A673 (cell line): ENCODE results near the gene ABCD1.

Experiments
- EZH2 ChIP-seq: fragments of 200-600 bp; sonication (generic); IDR thresholded peaks from 2 replicates; pipeline ENCODE4 v1.6.1; 2017; ENCODE audit warnings: borderline replicate concordance, low read depth, mild to moderate bottlenecking, mixed read lengths, antibody characterized with exemption, low read length; ENCODE audit not compliant: poor library complexity, severe bottlenecking
- TF ChIP-seq, protein P1 (sequence below): fragments of 300-800, 200-600 bp; sonication (generic); conservative IDR thresholded peaks from 2 replicates; pipeline ENCODE4 v1.5.1; 2017; ENCODE audit warnings: low read depth, mild to moderate bottlenecking, antibody characterized with exemption, low read length, moderate library complexity, mixed read lengths

DNA sequence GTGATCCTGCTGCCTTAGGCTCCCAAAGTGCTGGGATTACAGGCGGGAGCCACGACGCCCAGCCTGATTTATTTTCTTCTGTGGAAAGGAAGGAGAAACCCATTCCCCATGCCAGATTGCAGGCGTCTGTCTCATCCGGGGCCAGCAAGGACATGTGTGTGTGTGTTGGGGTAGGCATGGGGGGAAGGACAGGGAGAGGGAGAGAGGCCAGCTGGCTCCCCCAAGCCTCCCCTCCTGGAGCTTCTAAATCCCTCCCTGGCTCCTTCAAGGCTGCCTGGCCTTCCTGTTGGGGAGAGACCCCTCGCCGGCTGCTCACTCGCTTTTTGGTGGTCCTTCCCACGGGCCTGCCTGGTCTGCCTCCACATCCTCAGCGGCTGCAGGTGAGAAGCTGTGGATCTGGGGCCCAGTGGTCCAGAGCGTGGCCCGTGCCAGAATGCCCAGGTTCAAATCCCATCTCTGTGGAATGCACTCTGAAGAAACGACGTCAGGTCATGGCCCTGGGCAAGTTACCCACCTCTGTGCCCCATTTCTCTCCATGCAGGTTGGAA lies 38.0 kb downstream of the ABCD1 start:
- TF ChIP-seq, protein P1, sequence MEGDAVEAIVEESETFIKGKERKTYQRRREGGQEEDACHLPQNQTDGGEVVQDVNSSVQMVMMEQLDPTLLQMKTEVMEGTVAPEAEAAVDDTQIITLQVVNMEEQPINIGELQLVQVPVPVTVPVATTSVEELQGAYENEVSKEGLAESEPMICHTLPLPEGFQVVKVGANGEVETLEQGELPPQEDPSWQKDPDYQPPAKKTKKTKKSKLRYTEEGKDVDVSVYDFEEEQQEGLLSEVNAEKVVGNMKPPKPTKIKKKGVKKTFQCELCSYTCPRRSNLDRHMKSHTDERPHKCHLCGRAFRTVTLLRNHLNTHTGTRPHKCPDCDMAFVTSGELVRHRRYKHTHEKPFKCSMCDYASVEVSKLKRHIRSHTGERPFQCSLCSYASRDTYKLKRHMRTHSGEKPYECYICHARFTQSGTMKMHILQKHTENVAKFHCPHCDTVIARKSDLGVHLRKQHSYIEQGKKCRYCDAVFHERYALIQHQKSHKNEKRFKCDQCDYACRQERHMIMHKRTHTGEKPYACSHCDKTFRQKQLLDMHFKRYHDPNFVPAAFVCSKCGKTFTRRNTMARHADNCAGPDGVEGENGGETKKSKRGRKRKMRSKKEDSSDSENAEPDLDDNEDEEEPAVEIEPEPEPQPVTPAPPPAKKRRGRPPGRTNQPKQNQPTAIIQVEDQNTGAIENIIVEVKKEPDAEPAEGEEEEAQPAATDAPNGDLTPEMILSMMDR = no peak
- no peak for TF ChIP-seq EZH2
